Activated T-cell treated with anti-CD3 and anti-CD28 coated beads, Interleukin-2, amount 50 U/mL, for 1 hour (primary cell): ENCODE data around the gene ABCA5.

ENCODE experiments used
- DNase-seq: peaks from one replicate; pipeline ENCODE4 v3.0.0-alpha.2; 2020

Gene ABCA5

GRCh38 chr17:69265873-69266272, 61.1 kb downstream of the ABCA5 start:
- DNase-seq = no peak

- DNase-seq = no peak
Measured at GRCh38 chr17:69254187-69254586, 72.7 kb downstream of the ABCA5 start.

GRCh38 chr17:69250641-69251040, 76.3 kb downstream of the ABCA5 start:
- DNase-seq = no peak

- no peak for DNase-seq
Measured at GRCh38 chr17:69246726-69247375, 80.1 kb downstream of the ABCA5 start.

GRCh38 chr17:69246202-69246601, 80.7 kb downstream of the ABCA5 start:
- no peak for DNase-seq

- DNase-seq = no peak
Measured at GRCh38 chr17:69245617-69246016, 81.3 kb downstream of the ABCA5 start.

GRCh38 chr17:69239611-69240600, 87.0 kb downstream of the ABCA5 start:
- DNase-seq = no peak

GRCh38 chr17:69236946-69237345, 90.0 kb downstream of the ABCA5 start:
- DNase-seq = no peak

GRCh38 chr17:69236464-69236863, 90.5 kb downstream of the ABCA5 start:
- no peak for DNase-seq

- DNase-seq = peak; percentile 41
Measured at GRCh38 chr17:69235338-69236058, 91.4 kb downstream of the ABCA5 start.

GRCh38 chr17:69232650-69233049, 94.3 kb downstream of the ABCA5 start:
- no peak for DNase-seq

- no peak for DNase-seq
Measured at GRCh38 chr17:69231521-69231920, 95.4 kb downstream of the ABCA5 start.

GRCh38 chr17:69230939-69231338, 96.0 kb downstream of the ABCA5 start:
- DNase-seq = no peak

GRCh38 chr17:69228576-69228975, 98.4 kb downstream of the ABCA5 start, which contains the start of gene ABCA10:
ABCA10 (minus strand) TSS chr17:69228824; CDS start chr17:69225358, 3,466 bp downstream.
- DNase-seq = no peak

GRCh38 chr17:69228018-69228417, 98.9 kb downstream of the ABCA5 start:
- DNase-seq = no peak

- DNase-seq = no peak
Measured at GRCh38 chr17:69227541-69227940, 99.4 kb downstream of the ABCA5 start.

- no peak for DNase-seq
Measured at GRCh38 chr17:69223809-69224208, 103.1 kb downstream of the ABCA5 start.

- no peak for DNase-seq
Measured at GRCh38 chr17:69222707-69223258, 104.2 kb downstream of the ABCA5 start.

GRCh38 chr17:69220098-69220497, 106.8 kb downstream of the ABCA5 start:
- no peak for DNase-seq

- DNase-seq = no peak
Measured at GRCh38 chr17:69218986-69219385, 107.9 kb downstream of the ABCA5 start.

GRCh38 chr17:69213059-69213813, 113.7 kb downstream of the ABCA5 start:
- no peak for DNase-seq

- DNase-seq = no peak
Measured at GRCh38 chr17:69208640-69209039, 118.3 kb downstream of the ABCA5 start.
